GM23338 (cell line): ENCODE results near the gene MROH2A. TPM values are rescaled to one million over a fixed set of nuclear protein-coding genes. Genes with fewer than 3 reads are reported as not detected.

Experiments
- ATAC-seq: fragments of 200-7000 bp; cut with Tn5 transposase; 3 replicates; pipeline ENCODE4 v1.9.1; 2020
- DNase-seq: peaks from one replicate; pipeline ENCODE4 v3.0.0-alpha.2; 2015; ENCODE audit warnings: low spot score
- H2AFZ ChIP-seq: fragments of 200-600 bp; sonication (generic); 2 replicates; pipeline ENCODE4 v1.8.0; 2016; ENCODE audit warnings: antibody characterized with exemption, mild to moderate bottlenecking, moderate library complexity
- H3F3A ChIP-seq: fragments of 200-600 bp; sonication (generic); replicated peaks from 2 replicates; pipeline ENCODE4 v1.8.0; 2017; ENCODE audit warnings: antibody characterized with exemption, mixed run types, low read depth
- H3K27ac ChIP-seq: fragments of 200-600 bp; sonication (generic); 2 replicates; pipeline ENCODE4 v1.6.1; 2016; ENCODE audit warnings: low read depth
- H3K27me3 ChIP-seq: fragments of 200-600 bp; sonication (generic); 2 replicates; pipeline ENCODE4 v1.8.0; 2016; ENCODE audit warnings: mild to moderate bottlenecking, mixed run types, moderate library complexity; ENCODE audit not compliant: insufficient read depth
- H3K36me3 ChIP-seq: fragments of 200-600 bp; sonication (generic); 2 replicates; pipeline ENCODE4 v1.8.0; 2016; ENCODE audit warnings: mild to moderate bottlenecking; ENCODE audit not compliant: insufficient read depth
- H3K4me1 ChIP-seq: fragments of 200-600 bp; sonication (generic); 2 replicates; pipeline ENCODE4 v1.8.0; 2016; ENCODE audit warnings: mild to moderate bottlenecking, moderate library complexity; ENCODE audit not compliant: insufficient read depth
- H3K4me2 ChIP-seq: fragments of 200-600 bp; sonication (generic); 2 replicates; pipeline ENCODE4 v1.7.1; 2017; ENCODE audit warnings: mixed run types
- H3K4me3 ChIP-seq: fragments of 200-600 bp; sonication (generic); 2 replicates; pipeline ENCODE4 v1.6.1; 2016; ENCODE audit warnings: mixed run types
- H3K79me2 ChIP-seq: fragments of 200-600 bp; sonication (generic); replicated peaks from 2 replicates; pipeline ENCODE4 v1.8.0; 2017; ENCODE audit warnings: mild to moderate bottlenecking; ENCODE audit not compliant: insufficient read depth
- H3K9me2 ChIP-seq: fragments of 200-600 bp; sonication (generic); 2 replicates; pipeline ENCODE4 v1.8.0; 2017; ENCODE audit not compliant: insufficient read depth
- H4K20me1 ChIP-seq: fragments of 200-600 bp; sonication (generic); replicated peaks from 2 replicates; pipeline ENCODE4 v1.8.0; 2017; ENCODE audit warnings: mild to moderate bottlenecking; ENCODE audit not compliant: insufficient read depth
- H3K27ac Mint-ChIP-seq: 2 replicates; pipeline ENCODE4 v1.8.0; 2020; ENCODE audit warnings: inconsistent platforms, mild to moderate bottlenecking, moderate library complexity, mixed read lengths
- H3K27me3 Mint-ChIP-seq: 3 replicates; pipeline ENCODE4 v1.8.0; 2022; ENCODE audit warnings: low read depth, mild to moderate bottlenecking, moderate library complexity, mixed read lengths, inconsistent platforms; ENCODE audit not compliant: insufficient read depth, poor library complexity
- H3K36me3 Mint-ChIP-seq: 3 replicates; pipeline ENCODE4 v1.8.0; 2021; ENCODE audit warnings: low read depth, mild to moderate bottlenecking, inconsistent platforms, moderate library complexity, mixed read lengths
- H3K4me1 Mint-ChIP-seq: 3 replicates; pipeline ENCODE4 v1.8.0; 2020; ENCODE audit warnings: mild to moderate bottlenecking, inconsistent platforms, mixed read lengths
- H3K4me3 Mint-ChIP-seq: 3 replicates; pipeline ENCODE4 v1.8.0; 2021; ENCODE audit warnings: moderate library complexity, mild to moderate bottlenecking, inconsistent platforms, mixed read lengths
- H3K9me3 Mint-ChIP-seq: 3 replicates; pipeline ENCODE4 v1.8.0; 2020; ENCODE audit warnings: moderate library complexity, mild to moderate bottlenecking, inconsistent platforms, mixed read lengths
- CREB1 ChIP-seq: fragments of 250-450 bp; sonication (Bioruptor Pico); IDR thresholded peaks from 2 replicates; pipeline ENCODE4 v1.5.0; 2020; ENCODE audit warnings: low read depth, mild to moderate bottlenecking, moderate library complexity
- EZH2 ChIP-seq: fragments of 200-600 bp; sonication (generic); IDR thresholded peaks from one replicate; pipeline ENCODE4 v1.8.0; 2017; ENCODE audit warnings: antibody characterized with exemption, mild to moderate bottlenecking, low read depth; ENCODE audit not compliant: unreplicated experiment
- EZH2phosphoT487 ChIP-seq: fragments of 200-600 bp; sonication (generic); IDR thresholded peaks from one replicate; pipeline ENCODE4 v1.8.1; 2018; ENCODE audit warnings: antibody characterized with exemption; ENCODE audit not compliant: unreplicated experiment
- JUNB ChIP-seq: IDR thresholded peaks from one replicate; pipeline ENCODE4 v1.6.1; 2016; ENCODE audit warnings: antibody characterized with exemption; ENCODE audit not compliant: unreplicated experiment
- NANOG ChIP-seq: IDR thresholded peaks from 2 replicates; pipeline ENCODE4 v1.6.1; 2016; ENCODE audit warnings: antibody characterized with exemption, borderline replicate concordance
- STAT1 ChIP-seq: IDR thresholded peaks from one replicate; pipeline ENCODE4 v1.6.1; 2016; ENCODE audit warnings: antibody characterized with exemption; ENCODE audit not compliant: unreplicated experiment
- ZNF114 ChIP-seq: fragments of 250-450 bp; sonication (Bioruptor Pico); IDR thresholded peaks from 2 replicates; pipeline ENCODE4 v1.5.0; 2020; ENCODE audit warnings: mild to moderate bottlenecking, moderate library complexity
- polyA plus RNA-seq: library from polyadenylated mRNA; unstranded; fragments of >200 nt; fragmentation: Nextera tagmentation; extraction: Ambion mirVana; gene quantifications from 2 replicates; pipeline ENCODE4 v1.2.1, GENCODE V29; 2016
- total RNA-seq: library from RNA; depleted of rRNA; stranded (reverse); fragments of >200 nt; shearing (Covaris generic); gene quantifications from 2 replicates; pipeline ENCODE4 v1.2.3, GENCODE V29; 2014
- TF ChIP-seq, protein P1 (sequence below): IDR thresholded peaks from one replicate; pipeline ENCODE4 v1.6.1; 2018; ENCODE audit warnings: antibody characterized with exemption; ENCODE audit not compliant: unreplicated experiment
- TF ChIP-seq, protein P2 (sequence below): fragments of 250-450 bp; sonication (Bioruptor Pico); IDR thresholded peaks from 2 replicates; pipeline ENCODE4 v1.5.0; 2020; ENCODE audit warnings: mild to moderate bottlenecking, moderate library complexity

MROH2A gene
- total and polyA plus RNA-seq, 2 experiments from 2014 or later, result not detected

DNA sequence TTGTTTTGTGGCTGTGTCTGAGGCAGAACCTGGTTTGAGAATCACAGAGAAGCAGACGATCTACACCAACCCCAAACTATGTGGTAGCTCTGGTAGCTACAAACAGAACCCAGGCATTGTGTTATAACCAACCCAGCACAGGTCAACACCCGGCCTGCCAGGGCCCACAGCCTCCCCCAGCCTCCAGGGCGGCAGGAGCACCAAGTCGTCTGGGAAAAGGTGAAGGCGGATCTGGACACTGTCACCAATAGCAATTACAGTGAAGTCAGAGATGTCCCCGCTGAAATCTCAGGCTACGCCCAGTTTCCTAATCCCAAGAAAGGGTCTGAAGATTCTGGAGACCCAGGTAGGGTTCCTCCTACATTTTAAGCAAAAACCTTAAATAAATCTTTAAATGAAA lies 72.6 kb downstream of the MROH2A start:
- H3K4me3 Mint-ChIP-seq, result no peak overlapping the region
- Histone ChIP-seq H3K4me2 (no peak overlapping the region), H3K36me3 (peaks cover 68% of the 10 kb centered on the region), H3K27ac (no peak overlapping the region), H4K20me1 (peaks cover 37% of the 10 kb centered on the region), H3K4me3 (no peak overlapping the region), H3K4me1 (peaks cover 21% of the 10 kb centered on the region), H3K9me2 (peaks cover under 1% of the 10 kb centered on the region; the same call in 1 of the 2 replicates), H3F3A (no peaks in the 10 kb centered on the region), H3K79me2 (peaks cover 77% of the 10 kb centered on the region), H3K27me3 (no peaks in the 10 kb centered on the region), H2AFZ (no peak overlapping the region)
- peaks cover 20% of the 10 kb centered on the region for H3K4me1 Mint-ChIP-seq
- no peak for DNase-seq
- H3K27me3 Mint-ChIP-seq, result peaks cover 14% of the 10 kb centered on the region
- no peak for ATAC-seq
- no peak overlapping the region for H3K27ac Mint-ChIP-seq
- H3K36me3 Mint-ChIP-seq, result peaks cover 82% of the 10 kb centered on the region
- H3K9me3 Mint-ChIP-seq, result no peaks in the 10 kb centered on the region
- TF ChIP-seq, protein P1, sequence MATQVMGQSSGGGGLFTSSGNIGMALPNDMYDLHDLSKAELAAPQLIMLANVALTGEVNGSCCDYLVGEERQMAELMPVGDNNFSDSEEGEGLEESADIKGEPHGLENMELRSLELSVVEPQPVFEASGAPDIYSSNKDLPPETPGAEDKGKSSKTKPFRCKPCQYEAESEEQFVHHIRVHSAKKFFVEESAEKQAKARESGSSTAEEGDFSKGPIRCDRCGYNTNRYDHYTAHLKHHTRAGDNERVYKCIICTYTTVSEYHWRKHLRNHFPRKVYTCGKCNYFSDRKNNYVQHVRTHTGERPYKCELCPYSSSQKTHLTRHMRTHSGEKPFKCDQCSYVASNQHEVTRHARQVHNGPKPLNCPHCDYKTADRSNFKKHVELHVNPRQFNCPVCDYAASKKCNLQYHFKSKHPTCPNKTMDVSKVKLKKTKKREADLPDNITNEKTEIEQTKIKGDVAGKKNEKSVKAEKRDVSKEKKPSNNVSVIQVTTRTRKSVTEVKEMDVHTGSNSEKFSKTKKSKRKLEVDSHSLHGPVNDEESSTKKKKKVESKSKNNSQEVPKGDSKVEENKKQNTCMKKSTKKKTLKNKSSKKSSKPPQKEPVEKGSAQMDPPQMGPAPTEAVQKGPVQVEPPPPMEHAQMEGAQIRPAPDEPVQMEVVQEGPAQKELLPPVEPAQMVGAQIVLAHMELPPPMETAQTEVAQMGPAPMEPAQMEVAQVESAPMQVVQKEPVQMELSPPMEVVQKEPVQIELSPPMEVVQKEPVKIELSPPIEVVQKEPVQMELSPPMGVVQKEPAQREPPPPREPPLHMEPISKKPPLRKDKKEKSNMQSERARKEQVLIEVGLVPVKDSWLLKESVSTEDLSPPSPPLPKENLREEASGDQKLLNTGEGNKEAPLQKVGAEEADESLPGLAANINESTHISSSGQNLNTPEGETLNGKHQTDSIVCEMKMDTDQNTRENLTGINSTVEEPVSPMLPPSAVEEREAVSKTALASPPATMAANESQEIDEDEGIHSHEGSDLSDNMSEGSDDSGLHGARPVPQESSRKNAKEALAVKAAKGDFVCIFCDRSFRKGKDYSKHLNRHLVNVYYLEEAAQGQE, result no peak

DNA sequence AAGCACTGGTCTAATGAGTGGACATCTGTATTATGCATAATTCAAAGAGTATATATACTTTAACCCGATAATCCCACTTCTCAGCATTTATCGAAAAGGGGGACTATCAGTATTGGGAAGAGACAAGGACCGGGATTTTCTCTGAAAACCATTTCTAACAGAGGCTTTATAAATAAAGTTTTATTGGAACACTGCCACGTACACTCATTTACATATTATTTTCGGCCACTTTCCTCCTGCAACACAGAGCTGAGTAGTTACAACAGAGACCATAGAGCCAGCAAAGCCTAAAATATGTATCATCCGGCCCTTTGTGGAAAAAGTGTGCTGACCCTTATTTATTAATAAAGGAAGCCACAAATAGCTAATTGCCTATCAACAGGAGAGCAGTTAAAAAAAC lies 73.0 kb downstream of the MROH2A start:
- no peak overlapping the region for H3K4me3 Mint-ChIP-seq
- Histone ChIP-seq H3K36me3 (peaks cover 65% of the 10 kb centered on the region), H2AFZ (no peak overlapping the region), H3K9me2 (peaks cover 5% of the 10 kb centered on the region; the same call in 1 of the 2 replicates), H3K4me1 (peaks cover 21% of the 10 kb centered on the region), H4K20me1 (peaks cover 35% of the 10 kb centered on the region), H3K79me2 (peaks cover 73% of the 10 kb centered on the region), H3F3A (no peaks in the 10 kb centered on the region), H3K4me3 (no peak overlapping the region), H3K4me2 (no peak overlapping the region), H3K27ac (no peak overlapping the region), H3K27me3 (no peaks in the 10 kb centered on the region)
- H3K27me3 Mint-ChIP-seq, result peaks cover 13% of the 10 kb centered on the region
- H3K4me1 Mint-ChIP-seq, result peaks cover 23% of the 10 kb centered on the region
- no peak for DNase-seq
- no peaks in the 10 kb centered on the region for H3K9me3 Mint-ChIP-seq
- peaks cover 78% of the 10 kb centered on the region for H3K36me3 Mint-ChIP-seq
- ATAC-seq, result no peak
- no peak overlapping the region for H3K27ac Mint-ChIP-seq
- TF ChIP-seq STAT1, result no peak
- no peak for TF ChIP-seq EZH2phosphoT487
- no peak for TF ChIP-seq NANOG
- TF ChIP-seq, protein P2, sequence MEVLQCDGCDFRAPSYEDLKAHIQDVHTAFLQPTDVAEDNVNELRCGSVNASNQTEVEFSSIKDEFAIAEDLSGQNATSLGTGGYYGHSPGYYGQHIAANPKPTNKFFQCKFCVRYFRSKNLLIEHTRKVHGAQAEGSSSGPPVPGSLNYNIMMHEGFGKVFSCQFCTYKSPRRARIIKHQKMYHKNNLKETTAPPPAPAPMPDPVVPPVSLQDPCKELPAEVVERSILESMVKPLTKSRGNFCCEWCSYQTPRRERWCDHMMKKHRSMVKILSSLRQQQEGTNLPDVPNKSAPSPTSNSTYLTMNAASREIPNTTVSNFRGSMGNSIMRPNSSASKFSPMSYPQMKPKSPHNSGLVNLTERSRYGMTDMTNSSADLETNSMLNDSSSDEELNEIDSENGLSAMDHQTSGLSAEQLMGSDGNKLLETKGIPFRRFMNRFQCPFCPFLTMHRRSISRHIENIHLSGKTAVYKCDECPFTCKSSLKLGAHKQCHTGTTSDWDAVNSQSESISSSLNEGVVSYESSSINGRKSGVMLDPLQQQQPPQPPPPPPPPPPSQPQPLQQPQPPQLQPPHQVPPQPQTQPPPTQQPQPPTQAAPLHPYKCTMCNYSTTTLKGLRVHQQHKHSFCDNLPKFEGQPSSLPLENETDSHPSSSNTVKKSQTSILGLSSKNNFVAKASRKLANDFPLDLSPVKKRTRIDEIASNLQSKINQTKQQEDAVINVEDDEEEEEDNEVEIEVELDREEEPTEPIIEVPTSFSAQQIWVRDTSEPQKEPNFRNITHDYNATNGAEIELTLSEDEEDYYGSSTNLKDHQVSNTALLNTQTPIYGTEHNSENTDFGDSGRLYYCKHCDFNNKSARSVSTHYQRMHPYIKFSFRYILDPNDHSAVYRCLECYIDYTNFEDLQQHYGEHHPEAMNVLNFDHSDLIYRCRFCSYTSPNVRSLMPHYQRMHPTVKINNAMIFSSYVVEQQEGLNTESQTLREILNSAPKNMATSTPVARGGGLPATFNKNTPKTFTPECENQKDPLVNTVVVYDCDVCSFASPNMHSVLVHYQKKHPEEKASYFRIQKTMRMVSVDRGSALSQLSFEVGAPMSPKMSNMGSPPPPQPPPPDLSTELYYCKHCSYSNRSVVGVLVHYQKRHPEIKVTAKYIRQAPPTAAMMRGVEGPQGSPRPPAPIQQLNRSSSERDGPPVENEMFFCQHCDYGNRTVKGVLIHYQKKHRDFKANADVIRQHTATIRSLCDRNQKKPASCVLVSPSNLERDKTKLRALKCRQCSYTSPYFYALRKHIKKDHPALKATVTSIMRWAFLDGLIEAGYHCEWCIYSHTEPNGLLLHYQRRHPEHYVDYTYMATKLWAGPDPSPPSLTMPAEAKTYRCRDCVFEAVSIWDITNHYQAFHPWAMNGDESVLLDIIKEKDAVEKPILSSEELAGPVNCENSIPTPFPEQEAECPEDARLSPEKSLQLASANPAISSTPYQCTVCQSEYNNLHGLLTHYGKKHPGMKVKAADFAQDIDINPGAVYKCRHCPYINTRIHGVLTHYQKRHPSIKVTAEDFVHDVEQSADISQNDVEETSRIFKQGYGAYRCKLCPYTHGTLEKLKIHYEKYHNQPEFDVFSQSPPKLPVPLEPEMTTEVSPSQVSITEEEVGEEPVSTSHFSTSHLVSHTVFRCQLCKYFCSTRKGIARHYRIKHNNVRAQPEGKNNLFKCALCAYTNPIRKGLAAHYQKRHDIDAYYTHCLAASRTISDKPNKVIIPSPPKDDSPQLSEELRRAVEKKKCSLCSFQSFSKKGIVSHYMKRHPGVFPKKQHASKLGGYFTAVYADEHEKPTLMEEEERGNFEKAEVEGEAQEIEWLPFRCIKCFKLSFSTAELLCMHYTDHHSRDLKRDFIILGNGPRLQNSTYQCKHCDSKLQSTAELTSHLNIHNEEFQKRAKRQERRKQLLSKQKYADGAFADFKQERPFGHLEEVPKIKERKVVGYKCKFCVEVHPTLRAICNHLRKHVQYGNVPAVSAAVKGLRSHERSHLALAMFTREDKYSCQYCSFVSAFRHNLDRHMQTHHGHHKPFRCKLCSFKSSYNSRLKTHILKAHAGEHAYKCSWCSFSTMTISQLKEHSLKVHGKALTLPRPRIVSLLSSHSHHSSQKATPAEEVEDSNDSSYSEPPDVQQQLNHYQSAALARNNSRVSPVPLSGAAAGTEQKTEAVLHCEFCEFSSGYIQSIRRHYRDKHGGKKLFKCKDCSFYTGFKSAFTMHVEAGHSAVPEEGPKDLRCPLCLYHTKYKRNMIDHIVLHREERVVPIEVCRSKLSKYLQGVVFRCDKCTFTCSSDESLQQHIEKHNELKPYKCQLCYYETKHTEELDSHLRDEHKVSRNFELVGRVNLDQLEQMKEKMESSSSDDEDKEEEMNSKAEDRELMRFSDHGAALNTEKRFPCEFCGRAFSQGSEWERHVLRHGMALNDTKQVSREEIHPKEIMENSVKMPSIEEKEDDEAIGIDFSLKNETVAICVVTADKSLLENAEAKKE (CRISPR knock-in tag), result no peak
- TF ChIP-seq, protein P1, result no peak
- no peak for TF ChIP-seq EZH2
- no peak for TF ChIP-seq ZNF114
- no peak for TF ChIP-seq JUNB
- no peak for TF ChIP-seq CREB1
